Osteocyte (in vitro differentiated cells): ENCODE measurements around the gene FOXK2. TPM values are rescaled to one million over a fixed set of nuclear protein-coding genes. Genes with fewer than 3 reads are reported as not detected.
A peak's percentile ranks its signal among the peaks of the same experiment; 100 is the strongest.
"Not testable (repeated sequence)": the region's sequence is repeated elsewhere in the genome, so short reads cannot be mapped to it uniquely, and the experiment has no call there.

Experiments used
- DNase-seq: peaks from one replicate; pipeline ENCODE4 v3.0.0; 2021; ENCODE audit warnings: mixed read lengths; ENCODE audit not compliant: unreplicated experiment; ENCODE audit errors: extremely low spot score
- H3K27ac Mint-ChIP-seq: one replicate; pipeline ENCODE4 v1.8.0; 2021; ENCODE audit warnings: mild to moderate bottlenecking, mixed read lengths; ENCODE audit not compliant: unreplicated experiment
- H3K27me3 Mint-ChIP-seq: one replicate; pipeline ENCODE4 v1.8.0; 2021; ENCODE audit warnings: mixed read lengths; ENCODE audit not compliant: unreplicated experiment
- H3K36me3 Mint-ChIP-seq: one replicate; pipeline ENCODE4 v1.8.0; 2021; ENCODE audit warnings: mixed read lengths; ENCODE audit not compliant: unreplicated experiment
- H3K4me1 Mint-ChIP-seq: one replicate; pipeline ENCODE4 v1.8.0; 2021; ENCODE audit warnings: mixed read lengths; ENCODE audit not compliant: unreplicated experiment
- H3K4me3 Mint-ChIP-seq: one replicate; pipeline ENCODE4 v1.8.0; 2021; ENCODE audit warnings: mild to moderate bottlenecking, moderate library complexity, mixed read lengths; ENCODE audit not compliant: unreplicated experiment
- H3K9me3 Mint-ChIP-seq: one replicate; pipeline ENCODE4 v1.8.0; 2021; ENCODE audit warnings: mixed read lengths; ENCODE audit not compliant: unreplicated experiment
- CTCF ChIP-seq: fragments of 200-600 bp; sonication (generic); IDR thresholded peaks from 2 replicates; pipeline ENCODE4 v1.5.0; 2021; ENCODE audit warnings: antibody characterized with exemption, mild to moderate bottlenecking, moderate library complexity
- total RNA-seq: library from RNA; stranded (reverse); gene quantifications from 2 replicates; pipeline ENCODE4 v1.2.1, GENCODE V29; 2021

Gene FOXK2
- total RNA-seq, 1 donor from 2014 or later: 65.1 TPM

DNA sequence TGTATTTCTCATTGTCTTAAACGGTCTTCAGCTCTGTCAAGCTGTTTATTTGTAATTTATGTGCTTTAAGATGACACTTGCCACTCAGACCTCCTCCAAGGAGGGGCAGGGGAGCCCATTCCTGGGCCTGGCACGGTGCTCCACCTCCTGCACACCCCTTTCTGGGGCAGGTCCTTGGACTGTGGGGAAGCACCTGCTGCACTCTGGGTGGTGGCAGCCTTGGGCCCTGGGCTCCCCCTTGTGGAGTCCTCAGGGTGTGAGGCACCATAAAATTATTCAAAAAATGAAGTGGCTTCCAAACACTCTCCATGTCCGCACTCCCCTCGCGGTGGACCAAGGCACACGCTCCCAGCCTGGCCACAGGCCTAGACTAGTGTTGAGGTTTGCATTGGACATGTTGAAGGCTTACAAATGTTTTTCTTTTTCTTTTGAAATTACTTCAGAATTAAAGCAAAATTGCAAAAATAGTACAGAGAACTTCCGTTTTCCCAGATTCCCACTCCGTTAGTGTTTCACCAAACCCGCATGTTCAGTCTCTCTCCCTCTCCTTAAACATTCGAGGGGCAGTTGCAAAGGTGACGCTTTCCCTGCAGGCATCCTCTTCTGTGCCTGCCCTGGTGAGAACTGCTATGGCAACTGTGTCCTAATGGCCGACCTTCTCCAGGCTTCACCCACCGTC lies 32.4 kb downstream of the FOXK2 start:
- no peak for DNase-seq
- Mint-ChIP-seq H3K36me3 (no peaks in the 10 kb centered on the region), H3K27ac (peak overlapping the region; percentile 48), H3K4me3 (no peak overlapping the region), H3K27me3 (no peaks in the 10 kb centered on the region), H3K9me3 (no peaks in the 10 kb centered on the region), H3K4me1 (peaks cover 52% of the 10 kb centered on the region)
- peak; percentile 68 for TF ChIP-seq CTCF

- Mint-ChIP-seq H3K27ac (peak overlapping the region; percentile 48), H3K27me3 (no peaks in the 10 kb centered on the region), H3K4me1 (peaks cover 51% of the 10 kb centered on the region), H3K36me3 (no peaks in the 10 kb centered on the region), H3K4me3 (no peak overlapping the region), H3K9me3 (no peaks in the 10 kb centered on the region)
- DNase-seq: no peak
- TF ChIP-seq CTCF: no peak
Observed at GRCh38 chr17:82552580-82552979, 33.0 kb downstream of the FOXK2 start.

DNA sequence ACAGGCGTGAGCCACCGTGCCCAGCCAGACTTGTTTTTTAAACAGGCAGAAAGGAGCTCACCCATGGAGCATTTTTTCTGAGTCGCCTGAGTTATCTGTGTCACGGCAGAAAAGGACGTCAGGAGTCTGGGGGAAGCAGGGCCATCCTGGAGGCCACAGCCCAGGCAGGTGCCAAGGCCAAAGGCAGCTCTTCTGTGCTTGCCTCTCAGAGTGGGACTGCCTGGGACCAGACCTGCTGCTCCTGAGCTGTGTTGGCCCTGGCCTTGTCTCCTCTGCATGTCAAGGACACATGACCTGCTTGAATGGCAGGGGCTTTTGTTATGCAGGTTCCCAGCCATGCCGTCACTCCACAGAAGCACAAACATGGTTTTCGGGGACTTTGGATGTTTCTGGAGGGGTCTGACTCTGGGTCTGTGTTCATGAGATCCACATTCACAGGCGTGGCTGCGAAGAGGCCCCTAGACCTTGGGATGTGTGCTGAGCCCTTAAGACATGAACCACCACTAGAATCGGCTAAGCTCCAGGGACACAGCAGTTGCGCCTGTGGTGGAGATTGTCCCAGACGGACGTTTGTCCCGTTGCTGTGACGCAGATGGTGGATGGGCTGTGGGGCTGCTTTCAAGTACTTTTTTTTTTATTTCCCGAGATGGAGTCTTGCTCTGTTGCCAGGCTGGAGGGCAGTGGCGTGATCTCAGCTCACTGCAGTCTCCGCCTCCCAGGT lies 33.8 kb downstream of the FOXK2 start:
- Mint-ChIP-seq H3K4me3 (no peak overlapping the region), H3K4me1 (peaks cover 45% of the 10 kb centered on the region), H3K36me3 (no peaks in the 10 kb centered on the region), H3K27me3 (no peaks in the 10 kb centered on the region), H3K9me3 (no peaks in the 10 kb centered on the region), H3K27ac (no peak overlapping the region)
- no peak for TF ChIP-seq CTCF
- DNase-seq: no peak

DNA sequence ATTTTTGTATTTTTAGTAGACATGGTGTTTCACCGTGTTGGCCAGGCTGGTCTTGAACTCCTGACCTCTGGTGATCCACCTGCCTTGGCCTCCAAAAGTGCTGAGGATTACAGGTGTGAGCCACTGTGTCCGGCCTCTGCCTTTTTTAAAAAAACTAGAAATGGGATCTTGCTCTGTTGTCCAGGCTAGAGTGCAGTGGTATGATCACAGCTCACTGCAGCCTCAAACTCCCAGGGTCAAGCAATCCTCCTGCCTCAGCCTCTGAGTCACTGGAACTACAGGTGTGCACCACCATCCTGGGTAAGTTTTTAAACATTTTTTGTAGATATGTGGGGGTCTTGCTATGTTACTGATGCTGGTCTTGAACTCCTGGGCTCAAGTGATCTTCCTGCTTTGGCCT lies 38.0 kb downstream of the FOXK2 start:
- not testable (repeated sequence) for DNase-seq, H3K9me3 Mint-ChIP-seq, H3K36me3 Mint-ChIP-seq, H3K27me3 Mint-ChIP-seq, H3K27ac Mint-ChIP-seq, H3K4me3 Mint-ChIP-seq
- peaks cover 36% of the 10 kb centered on the region for H3K4me1 Mint-ChIP-seq

- no peaks in the 10 kb centered on the region for H3K9me3 Mint-ChIP-seq
- no peak for TF ChIP-seq CTCF
- no peak overlapping the region for H3K27ac Mint-ChIP-seq
- no peak for DNase-seq
- peaks cover 35% of the 10 kb centered on the region for H3K4me1 Mint-ChIP-seq
- no peak overlapping the region for H3K4me3 Mint-ChIP-seq
- no peaks in the 10 kb centered on the region for H3K27me3 Mint-ChIP-seq
- no peaks in the 10 kb centered on the region for H3K36me3 Mint-ChIP-seq
Observed at GRCh38 chr17:82559566-82560251, 40.2 kb downstream of the FOXK2 start.
